Activated CD4-positive, alpha-beta T cell treated with anti-CD3 and anti-CD28 coated beads, Interleukin-2, Interleukin-4, amounts not matched to agents 100 ng/mL and 50 ng/mL, durations not matched to agents 16 hours and 8 hours (primary cell): ENCODE results near the gene MPG.

Experiments
- DNase-seq: peaks from one replicate; pipeline ENCODE4 v3.0.0-alpha.2; 2020; ENCODE audit warnings: low spot score

MPG gene

DNA sequence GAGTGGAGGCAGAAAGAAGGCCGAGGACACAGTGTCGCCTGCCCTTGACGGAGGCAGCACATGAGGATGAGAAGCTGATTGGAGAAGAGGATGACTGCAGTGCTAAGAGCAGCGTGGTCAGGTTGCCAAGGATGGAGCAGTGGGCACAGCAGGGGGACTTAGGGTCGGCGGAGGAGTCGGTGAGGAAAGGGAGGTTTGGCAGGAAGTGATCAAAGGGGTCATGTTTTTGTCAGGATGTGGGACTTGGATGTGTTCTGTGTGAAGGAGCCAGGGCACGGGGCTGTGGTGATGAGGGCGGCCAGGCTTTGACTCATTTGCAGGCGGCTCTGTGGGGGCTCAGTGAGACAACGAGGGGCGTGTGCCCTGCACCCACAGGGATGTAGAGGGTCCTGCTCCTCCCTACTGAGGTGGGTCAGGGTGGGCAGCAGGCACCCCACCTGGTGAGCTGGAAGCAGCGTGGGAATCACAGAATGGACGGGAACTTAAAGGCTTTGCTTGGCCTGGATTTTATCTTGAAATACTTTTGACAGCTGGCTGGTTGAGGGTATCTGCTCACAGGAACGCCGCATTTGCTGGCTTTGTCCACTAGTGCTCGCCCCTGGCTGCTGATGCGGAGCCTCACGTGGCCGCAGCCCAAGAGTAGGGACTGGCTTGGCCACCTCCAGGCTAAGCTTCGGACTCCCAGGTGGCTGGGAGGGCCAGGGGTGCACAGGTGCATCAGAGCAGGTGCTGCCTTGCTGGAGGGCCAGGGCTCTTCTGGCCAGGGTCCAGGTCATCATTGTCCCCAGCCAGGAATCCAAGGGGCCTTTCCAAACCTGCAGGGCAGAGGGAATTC, 6.0 kb downstream of the MPG start:
- no peak for DNase-seq

DNA sequence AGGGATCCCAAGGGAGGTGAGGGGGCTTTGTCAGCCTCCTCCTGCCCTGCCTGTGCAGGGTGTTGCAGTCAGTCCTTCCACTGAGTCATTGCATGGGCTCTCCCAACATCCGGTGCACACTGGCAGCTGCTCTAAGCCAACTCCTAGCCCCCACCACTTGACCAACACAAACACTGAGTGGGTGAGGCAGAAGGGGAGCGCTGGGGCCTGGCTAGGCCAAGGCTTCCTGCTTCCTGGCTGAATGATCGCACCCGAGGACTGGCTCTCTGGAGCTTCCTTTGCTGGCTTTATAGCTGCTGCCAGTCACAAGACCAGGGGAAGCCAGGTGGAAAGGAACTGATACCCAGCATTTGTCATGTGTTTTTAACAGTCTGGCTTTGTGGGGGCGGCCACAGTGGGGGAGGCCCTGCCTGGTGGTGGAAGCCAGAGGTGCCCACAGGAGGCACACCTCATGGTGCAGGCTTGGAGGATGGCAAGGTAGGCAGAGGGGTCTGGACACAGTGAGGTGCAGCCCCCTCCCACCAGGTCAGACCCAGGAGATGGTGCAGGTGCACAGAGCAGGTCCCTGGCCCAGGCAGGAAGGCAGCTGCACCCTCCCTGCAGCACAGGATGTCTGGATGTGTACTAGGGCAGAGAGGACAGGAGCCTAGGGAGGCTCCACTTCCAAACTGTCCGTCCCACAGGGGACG, 6.8 kb downstream of the MPG start:
- DNase-seq = peak; percentile 78

DNA sequence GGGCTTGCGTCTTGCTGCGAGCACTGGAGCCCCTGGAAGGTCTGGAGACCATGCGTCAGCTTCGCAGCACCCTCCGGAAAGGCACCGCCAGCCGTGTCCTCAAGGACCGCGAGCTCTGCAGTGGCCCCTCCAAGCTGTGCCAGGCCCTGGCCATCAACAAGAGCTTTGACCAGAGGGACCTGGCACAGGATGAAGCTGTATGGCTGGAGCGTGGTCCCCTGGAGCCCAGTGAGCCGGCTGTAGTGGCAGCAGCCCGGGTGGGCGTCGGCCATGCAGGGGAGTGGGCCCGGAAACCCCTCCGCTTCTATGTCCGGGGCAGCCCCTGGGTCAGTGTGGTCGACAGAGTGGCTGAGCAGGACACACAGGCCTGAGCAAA, 7.4 kb downstream of the MPG start:
- DNase-seq = no peak

DNA sequence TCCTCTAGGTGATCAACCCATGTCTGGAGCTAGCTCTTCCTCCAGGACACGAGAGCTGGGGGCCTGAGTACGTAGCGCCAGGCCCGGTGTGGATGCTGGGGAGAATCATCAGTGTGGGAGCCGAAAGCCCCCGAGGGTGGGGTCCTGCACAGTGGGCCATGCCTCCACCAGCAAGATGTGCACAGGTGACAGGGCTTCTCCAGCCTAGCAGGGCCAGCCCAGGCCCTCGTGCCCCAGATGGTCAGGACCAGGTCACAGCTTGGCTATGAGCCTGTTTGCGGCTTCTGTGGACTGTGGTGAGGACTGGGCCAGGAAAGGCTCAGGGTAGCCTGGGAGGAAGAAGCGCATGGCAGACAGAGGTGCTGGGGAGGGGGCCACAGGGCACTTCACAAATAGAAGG, 7.8 kb downstream of the MPG start:
- DNase-seq = no peak

DNA sequence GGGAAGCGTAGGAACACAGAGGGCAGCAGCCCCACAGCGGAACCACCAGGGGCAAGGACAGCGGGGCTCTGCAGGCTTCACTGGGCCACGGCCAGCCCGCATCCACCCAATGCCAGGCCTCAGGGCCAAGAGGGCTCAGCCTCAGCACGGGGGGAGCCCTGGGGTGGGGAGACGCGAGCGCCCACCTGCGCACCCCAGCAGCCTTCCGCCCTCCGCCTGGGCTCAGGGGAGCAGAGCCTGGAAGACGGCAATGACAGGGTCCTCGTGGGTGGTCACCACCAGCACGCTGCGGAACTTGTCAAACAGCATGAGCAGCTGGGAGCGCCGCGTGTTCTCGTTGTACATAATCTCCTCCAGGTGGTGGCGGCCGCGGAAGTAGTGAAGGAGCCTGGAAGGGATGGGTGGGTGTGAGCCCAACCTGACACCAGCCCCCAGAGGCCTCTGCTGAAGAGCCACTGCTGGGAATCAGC, 8.5 kb downstream of the MPG start:
- no peak for DNase-seq

GRCh38 chr16:88613-89012, 10.6 kb downstream of the MPG start:
- no peak for DNase-seq

GRCh38 chr16:89391-90302, 11.6 kb downstream of the MPG start:
- no peak for DNase-seq

DNA sequence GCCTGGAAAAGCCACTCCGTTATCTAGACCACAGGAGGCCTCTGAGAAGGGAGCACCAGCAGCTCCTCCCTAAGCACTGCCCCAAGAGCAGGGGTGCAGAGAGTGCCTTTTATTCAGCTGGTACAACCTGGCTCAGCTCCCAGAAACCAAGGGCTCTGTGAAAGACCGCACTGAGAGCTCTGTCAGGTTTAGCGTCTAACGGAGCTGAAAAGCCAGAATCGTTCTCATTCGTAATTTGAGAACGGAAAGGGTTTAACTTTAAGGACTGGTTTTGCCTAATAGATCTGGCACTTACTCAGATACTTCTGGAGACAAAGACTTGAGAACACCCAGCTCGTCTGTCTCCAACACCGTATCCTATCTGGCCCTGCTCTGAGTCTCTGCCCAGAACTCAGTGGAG, 13.5 kb downstream of the MPG start:
- no peak for DNase-seq

- no peak for DNase-seq
Measured at GRCh38 chr16:92431-93339, 14.7 kb downstream of the MPG start.

- no peak for DNase-seq
Measured at GRCh38 chr16:94918-95265, 16.9 kb downstream of the MPG start.

- DNase-seq = peak; percentile 91
Measured at GRCh38 chr16:96935-97381, 18.9 kb downstream of the MPG start.

GRCh38 chr16:97822-98221, 19.8 kb downstream of the MPG start:
- no peak for DNase-seq

GRCh38 chr16:100989-101388, 23.0 kb downstream of the MPG start:
- no peak for DNase-seq

GRCh38 chr16:101586-101985, 23.6 kb downstream of the MPG start:
- DNase-seq = no peak

GRCh38 chr16:102060-102855, 24.2 kb downstream of the MPG start:
- no peak for DNase-seq

DNA sequence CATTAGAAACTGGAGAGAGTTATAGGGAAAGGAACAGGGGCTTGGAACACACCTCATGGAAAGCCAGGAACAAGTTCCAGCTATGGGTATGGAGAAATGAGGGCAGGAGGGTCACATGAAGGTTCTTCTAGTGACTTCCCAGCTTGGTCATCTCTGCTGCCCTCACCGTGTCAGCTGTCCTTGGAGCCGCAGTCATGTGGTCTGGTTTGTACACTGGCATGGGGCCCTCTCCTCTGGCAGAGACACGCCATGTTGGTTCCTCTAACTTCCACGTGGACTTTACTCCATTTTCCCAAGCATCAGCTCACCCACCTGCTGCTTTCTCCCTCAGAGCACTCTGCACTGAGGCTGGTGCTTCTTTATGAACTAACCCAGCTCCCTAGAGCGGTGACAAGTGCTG, 26.3 kb downstream of the MPG start:
- no peak for DNase-seq

- no peak for DNase-seq
Measured at GRCh38 chr16:104928-105327, 26.9 kb downstream of the MPG start.

DNA sequence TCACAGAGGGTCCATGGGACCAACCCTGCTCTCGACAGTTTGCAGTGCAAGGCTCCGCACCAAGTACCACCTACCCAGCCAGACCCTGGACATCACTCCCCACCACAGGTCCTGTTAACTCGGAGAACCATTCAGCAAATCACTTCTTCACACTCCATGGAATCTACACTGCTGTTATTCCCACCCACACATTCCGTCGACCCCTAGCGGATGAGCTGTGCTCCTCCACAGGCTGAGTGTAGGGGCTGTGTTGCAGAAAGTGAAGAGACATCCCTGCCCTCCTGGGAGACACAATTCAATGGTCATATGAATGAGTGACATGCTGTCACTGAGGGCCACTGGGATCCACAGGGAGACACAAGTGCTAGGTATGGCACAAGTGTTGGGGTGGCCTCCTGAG, 27.5 kb downstream of the MPG start:
- no peak for DNase-seq

- DNase-seq = peak; percentile 76
Measured at GRCh38 chr16:106623-107324, 28.7 kb downstream of the MPG start.
